Esophagus (tissue), 2 donors: ENCODE results near the gene MAPK4. TPM values are rescaled to one million over a fixed set of nuclear protein-coding genes. Genes with fewer than 3 reads are reported as not detected.

Source experiments
- H3K27ac ChIP-seq, 2 donors: one replicate each; pipeline ENCODE4 v1.5.1; 2013; ENCODE audit warnings: low read depth in 2 of 2, mild to moderate bottlenecking in 2 of 2, inconsistent platforms in 1 of 2, low read length in 1 of 2, moderate library complexity in 1 of 2
- H3K27me3 ChIP-seq, 2 donors: one replicate each; pipeline ENCODE4 v1.6.1; 2013; ENCODE audit warnings: low read length in 2 of 2, control low read depth in 1 of 2, mild to moderate bottlenecking in 1 of 2; ENCODE audit not compliant: insufficient read depth in 2 of 2, control insufficient read depth in 1 of 2
- H3K36me3 ChIP-seq, 2 donors: one replicate each; pipeline ENCODE4 v1.6.1; 2013; ENCODE audit warnings: low read length in 1 of 2; ENCODE audit not compliant: control insufficient read depth in 2 of 2, insufficient read depth in 2 of 2
- H3K4me1 ChIP-seq, 2 donors: one replicate each; pipeline ENCODE4 v1.6.1; 2013; ENCODE audit warnings: low read length in 1 of 2; ENCODE audit not compliant: control insufficient read depth in 2 of 2, insufficient read depth in 2 of 2
- H3K4me3 ChIP-seq, 2 donors: one replicate each; pipeline ENCODE4 v1.5.1; 2013; ENCODE audit warnings: low read length in 2 of 2, mild to moderate bottlenecking in 2 of 2, low read depth in 1 of 2, moderate library complexity in 1 of 2
- H3K9me3 ChIP-seq, 2 donors: one replicate each; pipeline ENCODE4 v1.6.1; 2013; ENCODE audit warnings: mild to moderate bottlenecking in 2 of 2, low read depth in 1 of 2, low read length in 1 of 2, moderate library complexity in 1 of 2; ENCODE audit not compliant: control insufficient read depth in 2 of 2, insufficient read depth in 1 of 2
- WGBS, 2 donors: extraction: QIAGEN DNeasy Blood & Tissue Kit; methylation state at CpG; one replicate each; pipeline ENCODE4 v1.1.7; 2013; 5-methylcytosine and 5-hydroxymethylcytosine counted together
- polyA plus RNA-seq, 2 donors: library from polyadenylated mRNA; stranded (reverse); fragments of 200-250 nt; gene quantifications; one replicate each; pipeline ENCODE4 v1.2.3, GENCODE V29; 2013
- donor health status: healthy with polysubstance abuse.
- donor health status: Bipolar disorder and iron deficiency.

MAPK4 gene
- polyA plus RNA-seq, 2 donors: 0.16 to 0.65 TPM

- 94% methylated on average over 40 of the region's 40 CpGs for WGBS, 2 donors
- Histone ChIP-seq H3K27ac (no peak overlapping the region), H3K27me3 (no peaks in the 10 kb centered on the region), H3K4me3 (no peak overlapping the region), H3K36me3 (no peaks in the 10 kb centered on the region), H3K9me3 (peaks cover 0 to 2% of the 10 kb centered on the region in 2 donors), H3K4me1 (no peaks in the 10 kb centered on the region)
These were observed 103.9 kb downstream of the MAPK4 start for GRCh38 chr18:50663626-50664441.

GRCh38 chr18:50665015-50665414, 105.1 kb downstream of the MAPK4 start:
- Histone ChIP-seq H3K27me3 (no peaks in the 10 kb centered on the region), H3K9me3 (peaks cover 0 to 2% of the 10 kb centered on the region in 2 donors), H3K4me1 (no peaks in the 10 kb centered on the region), H3K4me3 (no peak overlapping the region), H3K36me3 (no peaks in the 10 kb centered on the region), H3K27ac (no peak overlapping the region)
- WGBS, 2 donors: 55 to 63% methylated on average over 6 of the region's 6 CpGs

- Histone ChIP-seq H3K27me3 (no peaks in the 10 kb centered on the region), H3K4me3 (no peak overlapping the region), H3K4me1 (no peaks in the 10 kb centered on the region), H3K36me3 (no peaks in the 10 kb centered on the region), H3K27ac (no peak overlapping the region), H3K9me3 (peaks cover 0 to 2% of the 10 kb centered on the region in 2 donors)
These were observed 105.6 kb downstream of the MAPK4 start for GRCh38 chr18:50665519-50665918.

- Histone ChIP-seq H3K9me3 (peaks cover 0 to 2% of the 10 kb centered on the region in 2 donors), H3K27ac (no peak overlapping the region), H3K36me3 (no peaks in the 10 kb centered on the region), H3K27me3 (no peaks in the 10 kb centered on the region), H3K4me1 (no peaks in the 10 kb centered on the region), H3K4me3 (no peak overlapping the region)
- WGBS, 2 donors: 69 to 72% methylated on average over 4 of the region's 4 CpGs
These were observed 106.6 kb downstream of the MAPK4 start for GRCh38 chr18:50666536-50666935.

GRCh38 chr18:50671376-50671775, 111.5 kb downstream of the MAPK4 start:
- no peaks in the 10 kb centered on the region for H3K36me3 ChIP-seq
- WGBS, 2 donors: 82 to 83% methylated on average over 3 of the region's 3 CpGs
- H3K9me3 ChIP-seq: no peaks in the 10 kb centered on the region

GRCh38 chr18:50674307-50674980, 114.6 kb downstream of the MAPK4 start:
- 64 to 75% methylated on average over 10 of the region's 10 CpGs for WGBS, 2 donors

More at GRCh38 chr18:50671376-50671775, 111.5 kb downstream of the MAPK4 start:
- H3K4me1 ChIP-seq: no peaks in the 10 kb centered on the region
- H3K27me3 ChIP-seq: no peaks in the 10 kb centered on the region
- no peak overlapping the region for H3K27ac ChIP-seq
- no peak overlapping the region for H3K4me3 ChIP-seq

GRCh38 chr18:50675043-50675442, 115.2 kb downstream of the MAPK4 start:
- Histone ChIP-seq H3K4me1 (no peaks in the 10 kb centered on the region), H3K27me3 (no peaks in the 10 kb centered on the region), H3K9me3 (no peaks in the 10 kb centered on the region), H3K4me3 (no peak overlapping the region), H3K36me3 (no peaks in the 10 kb centered on the region), H3K27ac (no peak overlapping the region)
- 84 to 85% methylated on average over 6 of the region's 6 CpGs for WGBS, 2 donors

More at GRCh38 chr18:50674307-50674980, 114.6 kb downstream of the MAPK4 start:
- H3K27ac ChIP-seq: no peak overlapping the region
- H3K9me3 ChIP-seq: no peaks in the 10 kb centered on the region
- no peaks in the 10 kb centered on the region for H3K27me3 ChIP-seq
- H3K4me3 ChIP-seq: no peak overlapping the region
- no peaks in the 10 kb centered on the region for H3K36me3 ChIP-seq
- no peaks in the 10 kb centered on the region for H3K4me1 ChIP-seq

GRCh38 chr18:50678651-50679050, 118.8 kb downstream of the MAPK4 start:
- Histone ChIP-seq H3K4me3 (no peak overlapping the region), H3K36me3 (no peaks in the 10 kb centered on the region), H3K9me3 (no peaks in the 10 kb centered on the region), H3K4me1 (no peaks in the 10 kb centered on the region), H3K27ac (no peak overlapping the region), H3K27me3 (no peaks in the 10 kb centered on the region)
- 92 to 94% methylated on average over 6 of the region's 6 CpGs for WGBS, 2 donors

GRCh38 chr18:50679056-50679455, 119.2 kb downstream of the MAPK4 start:
- Histone ChIP-seq H3K27ac (no peak overlapping the region), H3K9me3 (no peaks in the 10 kb centered on the region), H3K27me3 (no peaks in the 10 kb centered on the region), H3K4me1 (no peaks in the 10 kb centered on the region), H3K36me3 (no peaks in the 10 kb centered on the region), H3K4me3 (no peak overlapping the region)
- 75 to 78% methylated on average over 5 of the region's 5 CpGs for WGBS, 2 donors
